Left lung (tissue), 10 donors: Measurements from ENCODE around the gene PYY. TPM values are rescaled to one million over a fixed set of nuclear protein-coding genes. Genes with fewer than 3 reads are reported as not detected.

ENCODE experiments used
- ATAC-seq: fragments of 200-7000 bp; cut with Tn5 transposase; one replicate; pipeline ENCODE4 v1.9.1; 2020; ENCODE audit warnings: moderate library complexity
- DNase-seq, 4 donors: peaks; one replicate each; pipeline ENCODE4 v3.0.0-alpha.2; 2013 to 2020
- H3K27ac ChIP-seq, 2 donors: fragments of 200-600 bp; sonication (generic) in 1 of 2; one replicate each; pipeline versions ENCODE4 v1.5.0 to v1.8.0; 2020 to 2021
- H3K27me3 ChIP-seq, 2 donors: fragments of 200-600 bp; sonication (generic) in 1 of 2; one replicate each; pipeline versions ENCODE4 v1.5.0 to v1.8.0; 2020 to 2021
- H3K36me3 ChIP-seq, 2 donors: fragments of 200-600 bp; sonication (generic) in 1 of 2; one replicate each; pipeline versions ENCODE4 v1.5.0 to v1.8.0; 2020 to 2021
- H3K4me1 ChIP-seq, 2 donors: fragments of 200-600 bp; one replicate each; pipeline ENCODE4 v1.8.0; 2021
- H3K4me3 ChIP-seq, 2 donors: fragments of 200-600 bp; sonication (generic) in 1 of 2; one replicate each; pipeline versions ENCODE4 v1.5.0 to v1.8.0; 2020 to 2021; ENCODE audit warnings: mild to moderate bottlenecking in 1 of 2
- H3K9me3 ChIP-seq, 2 donors: fragments of 200-600 bp; sonication (generic) in 1 of 2; one replicate each; pipeline versions ENCODE4 v1.5.0 to v1.8.0; 2020 to 2021
- intact Hi-C, 2 donors: fragments of 100-400 bp; cut with DNase I; formaldehyde crosslinking; loops; one replicate each; pipeline versions ENCODE4 v1.11.2 to v1.14.2; 2022
- polyA plus RNA-seq, 6 donors: library from polyadenylated mRNA; unstranded; fragments of 120-200 nt; gene quantifications; one replicate each; pipeline ENCODE4 v1.2.1, GENCODE V29; 2013; ENCODE audit not compliant: insufficient read length in 6 of 6
- total RNA-seq, 2 donors: library from RNA; stranded (reverse); fragmentation: NEBNext Ultra II Directional; extraction: Animal tissue kit (Norgen Biotek cat#: 25700); gene quantifications; one replicate each; pipeline ENCODE4 v1.2.1, GENCODE V29; 2021
- TF ChIP-seq, protein P1 (sequence below), 2 donors: fragments of 200-600 bp; sonication (generic) in 1 of 2; IDR thresholded peaks; one replicate each; pipeline versions ENCODE4 v1.5.0 to v1.8.0; 2021; ENCODE audit warnings: antibody characterized with exemption in 2 of 2
- donor health status: DM: no; HTN: yes; CAD: no.
- donor health status: DM: no; HTN: no; CAD: no.

PYY gene
- total and polyA plus RNA-seq, 8 donors = 0.21 to 0.68 (median 0.43) TPM; not detected in 4

DNA sequence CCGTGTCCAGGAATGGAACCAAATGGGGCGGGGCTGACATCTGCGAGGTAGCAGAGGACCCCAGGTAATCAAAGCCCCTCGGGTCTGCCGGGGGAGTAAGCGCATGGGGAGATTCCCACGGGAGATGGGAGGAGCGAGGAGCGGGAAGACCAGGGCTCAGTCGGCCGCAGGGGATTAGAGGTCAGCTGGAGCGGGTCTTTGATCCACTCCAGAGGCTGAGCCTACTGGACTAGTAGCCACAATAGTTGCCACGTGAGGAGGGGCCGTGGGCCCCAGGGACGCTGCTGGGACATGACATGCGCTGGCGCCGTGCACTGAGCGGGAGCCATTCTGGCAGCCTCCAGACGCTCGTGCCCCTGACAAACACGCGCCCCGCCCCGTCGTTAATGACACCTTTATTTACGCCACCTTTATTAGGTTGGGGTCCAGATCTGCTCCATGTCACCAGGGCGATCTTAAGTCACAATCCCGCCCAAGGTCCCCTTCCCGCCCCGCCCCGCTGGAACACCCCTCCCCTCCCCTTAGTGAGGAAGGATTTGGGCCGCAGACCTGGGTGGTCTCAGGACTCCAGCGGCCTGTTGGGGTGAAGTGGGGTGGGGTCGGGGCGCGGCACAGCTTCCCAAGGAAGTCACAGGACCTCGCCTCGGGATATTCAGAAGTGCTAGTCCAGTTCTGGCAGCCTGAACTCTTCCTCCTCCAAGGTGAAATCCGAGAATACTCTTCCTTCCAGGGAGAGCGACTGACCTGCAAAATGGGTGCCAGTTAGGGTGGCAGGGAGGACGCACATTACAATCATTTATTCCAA, 26.5 kb downstream of the PYY start:
- TF ChIP-seq, protein P1, sequence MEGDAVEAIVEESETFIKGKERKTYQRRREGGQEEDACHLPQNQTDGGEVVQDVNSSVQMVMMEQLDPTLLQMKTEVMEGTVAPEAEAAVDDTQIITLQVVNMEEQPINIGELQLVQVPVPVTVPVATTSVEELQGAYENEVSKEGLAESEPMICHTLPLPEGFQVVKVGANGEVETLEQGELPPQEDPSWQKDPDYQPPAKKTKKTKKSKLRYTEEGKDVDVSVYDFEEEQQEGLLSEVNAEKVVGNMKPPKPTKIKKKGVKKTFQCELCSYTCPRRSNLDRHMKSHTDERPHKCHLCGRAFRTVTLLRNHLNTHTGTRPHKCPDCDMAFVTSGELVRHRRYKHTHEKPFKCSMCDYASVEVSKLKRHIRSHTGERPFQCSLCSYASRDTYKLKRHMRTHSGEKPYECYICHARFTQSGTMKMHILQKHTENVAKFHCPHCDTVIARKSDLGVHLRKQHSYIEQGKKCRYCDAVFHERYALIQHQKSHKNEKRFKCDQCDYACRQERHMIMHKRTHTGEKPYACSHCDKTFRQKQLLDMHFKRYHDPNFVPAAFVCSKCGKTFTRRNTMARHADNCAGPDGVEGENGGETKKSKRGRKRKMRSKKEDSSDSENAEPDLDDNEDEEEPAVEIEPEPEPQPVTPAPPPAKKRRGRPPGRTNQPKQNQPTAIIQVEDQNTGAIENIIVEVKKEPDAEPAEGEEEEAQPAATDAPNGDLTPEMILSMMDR (IDR thresholded peaks at IDR 0.05) = no peak
- Histone ChIP-seq H3K27me3 (peaks cover 10 to 70% of the 10 kb centered on the region in 2 donors), H3K27ac (no peak overlapping the region), H3K4me1 (peaks cover 6 to 11% of the 10 kb centered on the region in 2 donors), H3K36me3 (no peaks in the 10 kb centered on the region), H3K4me3 (no peak overlapping the region), H3K9me3 (no peaks in the 10 kb centered on the region)
- ATAC-seq (peak; percentile 70), DNase-seq (no peak)
- intact Hi-C loops = no loop called here

DNA sequence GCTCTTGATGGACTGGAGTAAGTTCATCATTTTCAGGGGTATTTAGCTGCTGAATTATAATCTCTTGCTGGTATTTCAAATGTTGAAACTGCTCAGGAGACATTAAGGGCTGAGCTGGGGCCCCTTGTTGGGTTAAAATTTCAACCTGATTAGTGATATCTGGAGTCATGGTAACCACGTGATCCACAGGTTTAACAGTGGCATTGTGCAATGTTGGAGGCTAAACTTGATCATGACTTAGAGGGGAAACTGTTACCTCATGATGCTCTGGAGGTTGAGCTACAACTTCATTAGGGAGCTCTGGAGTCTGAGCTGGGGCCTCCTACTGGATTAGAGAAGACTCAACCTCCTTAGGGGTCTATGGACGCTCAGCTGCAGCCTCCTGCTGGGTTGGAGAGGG, 29.2 kb downstream of the PYY start:
- no peaks in the 10 kb centered on the region for H3K36me3 ChIP-seq
- peaks cover 6 to 11% of the 10 kb centered on the region in 2 donors for H3K4me1 ChIP-seq
- H3K27me3 ChIP-seq = peaks cover 10 to 78% of the 10 kb centered on the region in 2 donors
- DNase-seq = no peak
- no peak overlapping the region for H3K4me3 ChIP-seq
- no peak overlapping the region for H3K27ac ChIP-seq
- intact Hi-C loops = no loop called here
- H3K9me3 ChIP-seq = no peaks in the 10 kb centered on the region
- no peak for ATAC-seq
- TF ChIP-seq, protein P1 (IDR thresholded peaks at IDR 0.05) = no peak

- ATAC-seq (no peak), DNase-seq (no peak)
- Histone ChIP-seq H3K36me3 (no peaks in the 10 kb centered on the region), H3K4me1 (peaks cover 5 to 6% of the 10 kb centered on the region in 2 donors), H3K4me3 (no peak overlapping the region), H3K9me3 (no peaks in the 10 kb centered on the region), H3K27me3 (peaks cover 0 to 72% of the 10 kb centered on the region in 2 donors), H3K27ac (no peak overlapping the region)
- TF ChIP-seq, protein P1 (IDR thresholded peaks at IDR 0.05) = no peak
- intact Hi-C loops = no loop called here
Observed at GRCh38 chr17:43920500-43921095, 33.1 kb downstream of the PYY start.

- TF ChIP-seq, protein P1 (IDR thresholded peaks at IDR 0.05) = no peak
- Histone ChIP-seq H3K4me1 (peaks cover 5 to 6% of the 10 kb centered on the region in 2 donors), H3K4me3 (peak overlapping the region in 1 of 2 donors; percentile 30), H3K36me3 (no peaks in the 10 kb centered on the region), H3K27ac (no peak overlapping the region), H3K9me3 (no peaks in the 10 kb centered on the region), H3K27me3 (peaks cover 0 to 57% of the 10 kb centered on the region in 2 donors)
- no peak for DNase-seq
- intact Hi-C loops = no loop called here
- no peak for ATAC-seq
Observed at GRCh38 chr17:43918026-43918389, 35.7 kb downstream of the PYY start.

GRCh38 chr17:43917348-43918025, 36.3 kb downstream of the PYY start:
- Histone ChIP-seq H3K27ac (no peak overlapping the region), H3K4me1 (peaks cover 5 to 6% of the 10 kb centered on the region in 2 donors), H3K9me3 (no peaks in the 10 kb centered on the region), H3K36me3 (no peaks in the 10 kb centered on the region), H3K27me3 (peaks cover 0 to 55% of the 10 kb centered on the region in 2 donors), H3K4me3 (peak overlapping the region; percentile 22 to 30)
- intact Hi-C loops = no loop called here
- ATAC-seq = peak; percentile 90
- TF ChIP-seq, protein P1 (IDR thresholded peaks at IDR 0.05) = peak in 1 of 2 donors; percentile 52
- DNase-seq = no peak
